Activated CD4-positive, alpha-beta T cell treated with anti-CD3 and anti-CD28 coated beads, Interleukin-2, amount 10 ng/mL, durations not matched to agents 24 days and 14 days (primary cell): ENCODE measurements around the gene ADGRE1. TPM values are rescaled to one million over a fixed set of nuclear protein-coding genes. Genes with fewer than 3 reads are reported as not detected.

Experiments used
- DNase-seq: peaks from one replicate; pipeline ENCODE4 v3.0.0; 2022
- H3K27ac Mint-ChIP-seq: one replicate; pipeline ENCODE4 v1.8.0; 2022; ENCODE audit warnings: mild to moderate bottlenecking, mixed read lengths
- H3K27me3 Mint-ChIP-seq: one replicate; pipeline ENCODE4 v1.8.0; 2022; ENCODE audit warnings: mixed read lengths
- H3K36me3 Mint-ChIP-seq: one replicate; pipeline ENCODE4 v1.8.0; 2022; ENCODE audit warnings: low read depth, mild to moderate bottlenecking, mixed read lengths
- H3K4me1 Mint-ChIP-seq: one replicate; pipeline ENCODE4 v1.8.0; 2021; ENCODE audit warnings: mixed read lengths
- H3K4me3 Mint-ChIP-seq: one replicate; pipeline ENCODE4 v1.8.0; 2022; ENCODE audit warnings: mild to moderate bottlenecking, moderate library complexity, mixed read lengths
- H3K9me3 Mint-ChIP-seq: one replicate; pipeline ENCODE4 v1.8.0; 2021; ENCODE audit warnings: mixed read lengths
- intact Hi-C: fragments of 100-400 bp; cut with micrococcal nuclease; formaldehyde crosslinking; loops from one replicate; pipeline ENCODE4 v1.15.1; 2023
- total RNA-seq: library from RNA; stranded (reverse); gene quantifications from 2 replicates; pipeline ENCODE4 v1.2.3, GENCODE V29; 2022

ADGRE1 gene
- total RNA-seq, 1 donor from 2014 or later, result 4.3 TPM

GRCh38 chr19:6987850-6988249 lies 100.5 kb downstream of the ADGRE1 start:
- peaks cover 2% of the 10 kb centered on the region for H3K36me3 Mint-ChIP-seq
- intact Hi-C loops, result no loop called here
- H3K27me3 Mint-ChIP-seq, result no peaks in the 10 kb centered on the region

GRCh38 chr19:6988257-6988656 lies 100.9 kb downstream of the ADGRE1 start:
- Mint-ChIP-seq H3K9me3 (peaks cover 26% of the 10 kb centered on the region), H3K4me1 (no peaks in the 10 kb centered on the region), H3K27ac (no peak overlapping the region), H3K4me3 (no peak overlapping the region), H3K27me3 (no peaks in the 10 kb centered on the region), H3K36me3 (peaks cover 2% of the 10 kb centered on the region)
- DNase-seq, result no peak
- intact Hi-C loops, result no loop called here

More at GRCh38 chr19:6987850-6988249, 100.5 kb downstream of the ADGRE1 start:
- Mint-ChIP-seq H3K27ac (no peak overlapping the region), H3K4me3 (no peak overlapping the region), H3K4me1 (no peaks in the 10 kb centered on the region), H3K9me3 (peaks cover 30% of the 10 kb centered on the region)
- DNase-seq, result no peak

Other genes with a start within 250 kb of the ADGRE1 start
- gene TNFSF14, start 217.4 kb upstream of the ADGRE1 start, total RNA-seq, result 172 and 173 TPM in 2 replicates
- 4.8 and 5.3 TPM in 2 replicates for gene C3, start 166.9 kb upstream of the ADGRE1 start, total RNA-seq
- gene GPR108, start 150.0 kb upstream of the ADGRE1 start, total RNA-seq, result 97.7 and 107 TPM in 2 replicates
- 66.3 and 67.7 TPM in 2 replicates for gene TRIP10, start 147.9 kb upstream of the ADGRE1 start, total RNA-seq
- gene SH2D3A, start 120.1 kb upstream of the ADGRE1 start, total RNA-seq, result 9.8 and 11.0 TPM in 2 replicates
- gene VAV1, start 114.9 kb upstream of the ADGRE1 start, total RNA-seq, result 75.3 and 78.9 TPM in 2 replicates
- not detected in 2 replicates for gene MBD3L2B, start 133.9 kb downstream of the ADGRE1 start, total RNA-seq
- gene MBD3L5, start 143.0 kb downstream of the ADGRE1 start, total RNA-seq, result not detected in 2 replicates
- not detected in 2 replicates for gene MBD3L4, start 152.6 kb downstream of the ADGRE1 start, total RNA-seq
- not detected in 2 replicates for gene MBD3L2, start 161.7 kb downstream of the ADGRE1 start, total RNA-seq
- not detected in 2 replicates for gene MBD3L3, start 171.1 kb downstream of the ADGRE1 start, total RNA-seq
- gene ZNF557, start 182.1 kb downstream of the ADGRE1 start, total RNA-seq, result 12.2 and 12.5 TPM in 2 replicates